OCI-LY3 (cell line): ENCODE measurements around the gene SIMC1.
"Not testable (repeated sequence)": the region's sequence is repeated elsewhere in the genome, so short reads cannot be mapped to it uniquely, and the experiment has no call there.

Source experiments
- EZH2phosphoT487 ChIP-seq: fragments of 200-600 bp; shearing (Covaris generic); IDR thresholded peaks from 2 replicates; pipeline ENCODE4 v1.6.1; 2018; ENCODE audit warnings: antibody characterized with exemption, mixed run types, low read depth
- TF ChIP-seq, protein P1 (sequence below): fragments of 200-600, 300-600 bp; sonication (generic); IDR thresholded peaks from 2 replicates; pipeline ENCODE4 v1.5.1; 2014; ENCODE audit warnings: antibody characterized with exemption, low read length, low read depth

DNA sequence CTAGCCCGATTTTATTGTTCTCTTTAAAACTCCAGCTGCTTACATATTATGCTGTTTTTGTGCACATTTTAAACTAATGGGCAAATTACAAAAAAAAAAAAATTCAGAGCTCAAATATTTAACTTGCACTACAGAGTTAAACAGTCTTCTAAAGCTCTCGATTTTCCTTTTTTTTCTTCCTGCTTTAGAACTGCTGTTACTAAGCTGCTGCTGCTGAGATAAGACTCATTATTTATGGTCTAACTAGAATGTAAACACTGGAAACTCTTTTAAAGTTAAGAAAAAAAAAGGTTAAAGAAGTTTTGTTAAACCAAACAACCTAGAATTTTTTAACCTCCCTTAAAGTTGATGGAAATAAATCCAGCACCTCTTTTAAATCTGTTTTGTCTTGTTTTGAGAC lies 20.5 kb upstream of the SIMC1 start:
- TF ChIP-seq, protein P1, sequence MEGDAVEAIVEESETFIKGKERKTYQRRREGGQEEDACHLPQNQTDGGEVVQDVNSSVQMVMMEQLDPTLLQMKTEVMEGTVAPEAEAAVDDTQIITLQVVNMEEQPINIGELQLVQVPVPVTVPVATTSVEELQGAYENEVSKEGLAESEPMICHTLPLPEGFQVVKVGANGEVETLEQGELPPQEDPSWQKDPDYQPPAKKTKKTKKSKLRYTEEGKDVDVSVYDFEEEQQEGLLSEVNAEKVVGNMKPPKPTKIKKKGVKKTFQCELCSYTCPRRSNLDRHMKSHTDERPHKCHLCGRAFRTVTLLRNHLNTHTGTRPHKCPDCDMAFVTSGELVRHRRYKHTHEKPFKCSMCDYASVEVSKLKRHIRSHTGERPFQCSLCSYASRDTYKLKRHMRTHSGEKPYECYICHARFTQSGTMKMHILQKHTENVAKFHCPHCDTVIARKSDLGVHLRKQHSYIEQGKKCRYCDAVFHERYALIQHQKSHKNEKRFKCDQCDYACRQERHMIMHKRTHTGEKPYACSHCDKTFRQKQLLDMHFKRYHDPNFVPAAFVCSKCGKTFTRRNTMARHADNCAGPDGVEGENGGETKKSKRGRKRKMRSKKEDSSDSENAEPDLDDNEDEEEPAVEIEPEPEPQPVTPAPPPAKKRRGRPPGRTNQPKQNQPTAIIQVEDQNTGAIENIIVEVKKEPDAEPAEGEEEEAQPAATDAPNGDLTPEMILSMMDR: not testable (repeated sequence)
- TF ChIP-seq EZH2phosphoT487: not testable (repeated sequence)
